Activated CD8-positive, alpha-beta memory T cell treated with anti-CD3 and anti-CD28 coated beads, Interleukin-2, amount 50 U/mL, for 1 hour (primary cell): ENCODE data around the gene LYRM4.

ENCODE experiments used
- DNase-seq: peaks from one replicate; pipeline ENCODE4 v3.0.0-alpha.2; 2020; ENCODE audit errors: extremely low read depth

Gene LYRM4

DNA sequence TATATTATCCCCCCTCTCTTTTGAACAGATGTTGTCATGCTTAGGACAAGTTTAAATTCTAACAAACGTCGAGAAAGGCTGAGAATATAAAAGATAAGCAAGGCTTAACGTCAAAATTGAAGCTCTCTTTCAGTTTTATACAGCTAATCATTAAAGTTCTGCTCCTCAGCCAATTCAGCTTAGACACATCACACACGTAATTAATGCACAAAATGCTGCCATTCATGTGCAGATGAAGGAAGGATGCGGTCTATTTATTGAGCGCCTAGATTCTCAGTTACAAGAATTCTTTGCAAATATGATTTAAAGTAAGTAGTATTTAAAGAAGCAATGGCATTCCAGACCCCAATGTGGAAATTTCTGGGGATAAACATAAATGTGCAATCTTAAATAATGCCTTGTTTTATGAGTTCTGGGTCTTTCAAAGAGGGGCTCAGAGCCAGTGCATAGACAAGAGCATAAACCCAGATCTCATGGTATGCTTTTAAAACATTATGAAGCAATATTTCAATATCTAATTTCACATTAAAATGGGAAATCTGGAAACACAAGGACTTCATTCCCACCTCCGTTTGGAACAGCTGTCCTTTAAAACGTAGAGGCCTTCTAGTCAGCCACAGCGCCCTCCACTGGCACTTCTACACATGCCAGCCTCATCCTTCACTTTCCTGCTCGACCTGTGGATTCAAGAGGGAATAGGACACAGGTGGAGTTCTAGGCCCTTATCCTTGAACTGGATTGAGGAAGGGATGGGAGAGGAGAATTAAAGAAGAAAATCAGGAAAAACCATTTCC lies 85.8 kb downstream of the LYRM4 start:
- DNase-seq, result no peak

DNA sequence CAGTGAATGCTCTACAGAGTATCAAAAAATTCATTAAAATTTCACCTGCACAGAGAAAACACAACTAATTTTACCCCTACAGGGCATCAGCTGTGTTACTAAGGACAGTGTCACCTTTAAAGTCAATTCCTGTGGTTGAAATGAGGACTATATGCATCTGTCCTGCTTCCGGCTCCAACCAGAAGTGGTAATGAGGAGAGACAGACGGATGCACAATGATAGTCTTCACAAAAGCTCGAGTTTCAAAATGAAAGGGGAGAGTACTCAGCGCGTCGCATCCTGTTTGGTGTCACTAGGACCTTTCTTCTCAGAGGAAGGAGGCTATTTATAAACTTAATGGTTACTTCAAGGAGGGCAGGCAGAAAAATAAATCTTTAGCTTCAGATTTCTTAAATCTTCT lies 86.5 kb downstream of the LYRM4 start:
- peak; percentile 13 for DNase-seq

DNA sequence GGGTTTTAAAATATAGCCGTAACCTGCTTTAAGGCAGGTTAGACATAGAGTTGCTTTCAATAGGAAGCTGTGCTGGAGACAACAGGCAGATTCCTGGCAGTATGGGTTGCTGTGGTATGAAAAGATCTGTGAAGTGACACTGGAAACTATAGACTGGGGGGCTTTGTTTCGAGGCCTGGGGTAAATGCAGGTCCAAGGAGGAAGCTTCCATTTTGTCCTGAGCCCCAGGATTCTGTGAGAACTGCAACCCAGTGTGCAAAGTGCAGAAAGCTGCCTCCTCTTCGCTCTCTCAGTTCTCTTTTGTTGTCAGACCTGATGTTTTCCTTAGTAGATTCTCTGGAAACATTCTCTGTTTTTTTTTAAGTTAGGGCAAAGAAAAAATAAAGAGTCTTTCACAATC lies 86.9 kb downstream of the LYRM4 start:
- no peak for DNase-seq

DNA sequence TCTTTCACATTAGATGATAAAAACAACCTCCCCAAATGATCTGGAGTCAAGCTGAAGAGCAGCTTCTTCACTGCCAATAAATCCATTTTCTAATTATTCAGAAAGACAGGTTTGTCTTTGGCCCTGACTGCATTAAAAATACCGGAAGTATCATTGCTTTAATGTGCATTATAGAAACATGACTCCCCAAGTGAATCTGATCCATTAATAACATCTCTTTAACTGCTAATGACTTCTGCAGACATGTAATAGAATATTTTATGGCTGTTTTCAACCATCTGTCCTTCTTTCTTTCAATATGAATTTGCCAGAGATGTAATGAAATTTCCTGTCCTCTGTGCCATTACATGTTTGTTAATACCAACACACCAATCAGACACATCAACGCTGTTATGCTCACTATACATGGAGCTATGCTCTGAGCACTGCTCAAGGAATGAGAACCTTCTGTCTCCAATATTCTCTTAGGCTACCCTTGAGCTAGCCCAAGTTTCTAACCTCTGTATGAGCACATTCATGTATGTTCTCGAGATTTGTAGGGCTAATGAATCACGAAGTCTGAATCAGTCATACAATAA lies 87.8 kb downstream of the LYRM4 start:
- DNase-seq, result no peak

DNA sequence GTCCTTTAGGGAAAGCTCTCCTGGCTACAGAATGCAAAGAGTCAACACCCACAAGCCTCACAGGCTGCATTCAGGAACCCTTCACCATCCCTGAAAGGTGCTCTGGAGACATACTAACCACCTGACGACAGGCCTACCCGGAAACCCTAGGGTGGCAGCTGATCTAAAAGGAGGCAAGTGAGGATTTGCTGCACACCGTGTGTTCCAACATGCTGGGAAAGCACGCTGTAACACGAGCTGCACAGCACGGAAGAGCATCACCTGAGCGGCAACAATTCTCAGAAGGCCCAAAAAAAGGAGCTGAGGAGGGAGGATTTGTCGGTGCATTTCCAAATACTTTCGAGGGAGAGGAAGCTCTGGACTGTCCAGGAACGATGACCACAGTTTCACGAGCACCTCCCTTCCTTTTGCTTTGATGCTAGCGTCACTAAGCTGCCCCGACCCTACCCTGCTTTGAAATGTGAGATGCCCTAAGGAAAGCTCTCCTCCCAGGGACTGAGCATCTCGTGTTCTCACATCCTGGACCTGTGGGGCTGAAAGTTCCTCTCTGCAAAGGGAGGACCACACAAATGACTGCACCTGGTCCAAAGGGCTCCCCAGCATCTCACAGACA lies 88.6 kb downstream of the LYRM4 start:
- no peak for DNase-seq

DNA sequence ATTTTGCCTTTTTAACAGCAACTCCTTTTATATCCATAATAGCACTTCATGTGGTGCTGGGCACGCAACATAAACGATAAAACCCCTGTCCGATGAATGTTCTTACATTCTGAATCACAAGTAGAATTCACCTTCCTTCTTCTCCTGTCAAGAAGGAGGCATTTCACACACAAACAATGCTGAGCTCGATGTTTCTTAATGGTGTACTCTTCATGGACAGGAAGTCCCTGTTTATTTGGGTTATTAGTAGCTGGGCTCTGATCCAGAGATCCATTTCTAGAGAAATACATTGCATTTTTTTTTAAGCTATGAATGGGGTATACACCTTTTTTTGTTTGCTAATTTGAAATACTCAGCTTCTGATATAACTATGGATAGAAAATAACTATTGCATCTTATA lies 93.2 kb downstream of the LYRM4 start:
- no peak for DNase-seq

DNA sequence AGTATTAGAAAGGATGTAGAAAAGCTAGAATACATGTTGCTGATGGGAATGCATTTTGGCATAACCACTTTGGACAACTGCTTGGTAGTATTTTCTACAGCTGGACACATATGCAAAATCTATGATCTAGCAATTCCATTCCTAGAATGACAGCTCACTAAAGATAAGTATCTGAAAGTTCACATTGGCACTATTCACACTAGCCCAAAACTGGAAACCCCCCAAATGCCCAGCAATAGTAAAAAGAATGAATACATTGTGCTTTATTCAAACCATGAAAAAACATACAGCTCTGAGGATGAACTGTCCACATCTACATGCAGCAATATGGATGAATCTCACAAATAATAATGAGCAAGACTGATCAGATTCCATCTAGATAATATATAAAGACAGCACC lies 96.7 kb downstream of the LYRM4 start:
- DNase-seq, result no peak

DNA sequence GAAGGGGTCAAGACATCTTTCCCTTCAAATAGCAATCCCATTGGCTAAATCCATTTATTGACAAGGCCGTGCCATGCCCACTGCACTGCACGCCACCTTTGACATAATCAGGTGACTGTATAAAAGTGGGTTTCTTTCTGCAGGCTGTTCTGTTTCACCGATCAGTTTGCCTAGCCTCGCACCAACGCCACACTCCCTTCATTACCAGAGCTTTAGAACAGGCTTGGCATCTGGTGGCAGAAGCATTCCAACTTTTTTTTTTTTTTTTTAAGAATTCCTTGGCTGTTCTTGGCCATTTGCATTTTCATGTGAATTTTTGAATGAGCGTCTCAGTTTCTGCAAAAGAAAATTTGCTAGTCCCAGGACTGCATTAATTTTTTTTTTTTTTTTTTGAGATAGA lies 97.5 kb downstream of the LYRM4 start:
- no peak for DNase-seq

DNA sequence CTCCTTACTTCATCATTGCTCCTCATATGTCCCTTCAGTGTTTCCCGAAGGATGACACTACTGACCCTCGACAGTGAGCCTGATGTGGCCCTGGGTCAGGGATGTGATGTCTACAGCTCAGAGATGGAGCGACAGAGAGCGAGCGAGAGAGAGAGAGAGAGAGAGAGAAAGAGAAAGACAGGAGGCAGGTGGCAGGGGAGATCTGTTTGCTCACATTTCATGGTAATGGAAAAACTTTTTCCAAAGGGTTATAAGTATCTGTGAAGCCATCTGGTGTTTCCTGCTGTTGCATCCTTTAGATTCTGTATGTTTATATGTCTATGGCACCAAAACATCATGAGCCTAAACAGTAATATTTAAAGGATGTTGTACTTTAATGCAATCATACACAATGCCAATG lies 98.4 kb downstream of the LYRM4 start:
- no peak for DNase-seq

DNA sequence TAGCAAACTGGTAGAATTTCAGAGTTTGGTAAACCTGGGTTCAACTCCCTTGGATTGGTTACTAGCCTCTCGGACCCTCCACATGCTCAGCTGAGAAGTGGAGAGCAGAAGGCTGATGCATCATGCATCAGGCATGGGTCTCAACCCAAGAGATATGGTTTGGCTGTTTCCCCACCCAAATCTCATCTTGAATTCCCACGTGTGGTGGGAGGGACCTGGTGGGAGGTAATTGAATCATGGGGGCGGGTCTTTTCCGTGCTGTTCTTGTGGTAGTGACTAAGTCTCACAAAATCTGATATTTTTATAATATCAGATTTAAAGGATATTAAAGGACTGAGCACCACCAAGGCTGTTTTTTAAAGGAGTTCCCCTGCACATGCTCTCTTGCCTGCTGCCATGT lies 100.5 kb downstream of the LYRM4 start:
- no peak for DNase-seq

DNA sequence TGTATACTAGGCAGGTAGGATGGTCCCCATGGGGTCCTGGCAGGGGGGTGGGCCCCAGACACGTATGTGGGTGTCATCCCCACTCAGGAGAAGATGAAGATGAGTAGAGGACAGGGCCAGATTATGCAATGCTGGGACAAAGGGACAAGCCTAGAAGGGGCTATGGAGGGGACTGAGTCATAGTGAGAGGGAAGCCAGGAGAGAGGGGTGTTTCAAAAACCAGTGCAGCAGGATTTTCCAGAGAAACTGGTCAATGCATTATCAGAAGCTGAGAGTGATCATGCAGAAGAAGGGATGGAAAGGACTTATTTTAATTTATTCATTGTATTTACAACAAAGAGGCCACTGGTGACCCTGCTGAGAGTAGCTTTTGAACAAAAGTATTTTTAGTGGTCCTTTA lies 101.6 kb downstream of the LYRM4 start:
- no peak for DNase-seq

DNA sequence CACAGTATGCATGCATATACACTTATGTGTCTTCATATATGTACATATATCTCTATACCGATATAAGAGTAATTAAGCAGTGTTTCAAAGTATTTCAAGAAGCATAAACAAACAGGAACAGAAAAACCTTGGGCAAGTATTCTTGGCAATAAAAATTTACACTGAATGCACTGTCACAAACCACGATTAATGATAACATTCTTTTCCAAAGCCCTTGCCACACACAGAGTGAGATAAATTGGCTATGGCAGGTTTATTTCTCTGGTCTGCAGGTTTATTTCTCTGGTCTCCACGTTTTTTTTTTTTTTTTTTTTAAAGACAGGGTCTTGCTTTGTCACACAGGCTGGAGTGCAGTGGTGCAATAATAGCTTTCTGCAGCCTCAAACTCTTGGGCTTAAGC lies 102.6 kb downstream of the LYRM4 start:
- DNase-seq, result no peak

DNA sequence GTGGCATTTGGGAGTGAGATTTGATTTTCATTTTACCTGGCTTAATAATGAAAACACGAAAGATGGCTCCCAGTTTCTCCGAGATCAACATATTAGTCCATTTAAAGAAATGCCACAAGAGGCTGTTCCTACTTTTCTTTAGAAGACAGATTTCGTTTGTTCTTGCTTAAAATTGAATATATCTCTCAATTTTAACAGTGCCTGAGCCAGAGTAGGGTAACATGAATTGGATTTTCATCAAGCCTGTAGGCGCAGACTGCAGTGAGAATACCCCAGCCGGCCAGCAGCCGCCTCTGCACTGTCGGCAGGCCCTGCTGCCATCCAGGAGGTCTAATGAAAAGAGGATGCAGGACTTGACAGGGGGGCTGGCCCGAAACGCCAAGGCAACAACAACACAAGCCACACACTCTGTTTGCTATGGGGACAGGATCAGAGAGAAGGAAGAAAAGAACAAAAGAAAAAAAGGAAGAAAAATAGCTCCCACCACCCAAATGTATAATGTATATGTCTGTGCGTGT lies 103.1 kb downstream of the LYRM4 start:
- no peak for DNase-seq

DNA sequence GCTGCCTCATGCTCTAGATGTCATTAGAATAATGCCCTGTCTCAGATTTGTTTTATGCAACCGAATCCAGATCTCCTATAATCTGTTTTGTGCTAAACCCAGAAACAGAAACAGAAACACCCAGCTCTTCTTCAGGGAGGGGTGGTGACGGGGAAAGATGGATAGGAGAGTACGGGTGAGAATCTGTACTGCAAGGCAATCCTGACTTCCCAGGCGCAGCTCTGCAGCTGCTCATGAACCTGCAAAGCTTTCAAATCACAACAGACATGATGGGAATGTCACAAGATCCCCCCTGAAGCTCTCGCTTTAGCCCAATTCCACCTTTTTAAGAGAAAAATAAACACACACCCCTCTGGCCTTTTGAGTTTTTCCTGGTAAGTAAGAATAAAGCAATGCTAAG lies 104.1 kb downstream of the LYRM4 start:
- no peak for DNase-seq

DNA sequence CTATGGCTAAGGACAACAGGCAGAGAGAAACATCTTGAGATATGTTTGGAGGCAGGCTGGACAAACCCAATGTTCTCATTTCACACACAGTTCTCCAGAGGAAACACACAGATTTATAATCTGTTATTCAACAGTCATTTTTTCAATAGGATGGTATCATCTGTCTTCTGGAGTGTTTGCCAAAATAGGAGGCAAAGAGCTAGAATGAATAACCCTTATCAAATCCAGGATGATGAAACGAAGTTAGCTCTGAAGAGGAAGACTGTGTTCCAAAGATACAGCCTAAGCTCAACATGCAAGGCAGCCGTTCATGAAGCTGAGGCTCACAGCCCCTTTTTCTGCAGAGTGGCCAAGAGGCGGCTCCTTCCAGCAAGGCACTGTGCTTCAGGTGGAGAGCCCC lies 104.8 kb downstream of the LYRM4 start:
- no peak for DNase-seq

DNA sequence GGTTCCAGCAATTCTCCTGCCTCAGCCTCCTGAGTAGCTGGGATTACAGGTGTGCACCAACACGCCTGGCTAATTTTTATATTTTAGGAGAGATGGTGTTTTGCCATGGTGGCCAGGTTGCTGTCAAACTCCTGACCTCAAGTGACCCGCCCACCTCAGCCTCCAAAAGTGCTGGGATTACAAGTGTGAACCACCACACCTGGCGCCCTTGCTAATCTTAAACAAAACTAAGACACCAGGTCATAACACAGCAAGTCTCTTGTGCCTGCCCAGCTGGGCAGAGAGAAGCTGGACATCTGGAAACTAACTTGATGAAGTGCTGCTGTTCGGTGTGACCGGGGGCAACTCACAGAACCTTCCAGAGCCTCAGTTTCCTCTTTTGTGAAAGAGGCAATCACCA lies 107.6 kb downstream of the LYRM4 start:
- no peak for DNase-seq

DNA sequence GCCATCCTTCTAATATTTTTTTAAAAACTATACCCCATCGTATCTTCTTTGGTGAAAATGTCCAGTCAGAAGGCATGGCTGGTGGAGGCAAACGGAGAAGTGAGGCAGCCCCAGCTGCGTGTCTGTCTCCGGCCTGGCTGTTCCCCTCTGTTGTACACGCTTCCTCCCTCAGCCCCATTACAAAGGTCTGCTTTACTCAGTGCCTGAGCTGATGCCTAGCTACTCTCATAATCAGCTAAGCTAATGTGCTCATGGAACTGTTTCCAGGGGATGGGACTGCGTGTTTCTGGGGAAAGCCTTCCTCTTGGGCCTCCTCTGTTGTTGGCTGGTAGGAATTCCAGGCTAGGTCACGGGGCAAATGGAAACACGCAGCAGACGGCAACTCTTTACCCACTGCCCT lies 108.3 kb downstream of the LYRM4 start:
- DNase-seq, result no peak

DNA sequence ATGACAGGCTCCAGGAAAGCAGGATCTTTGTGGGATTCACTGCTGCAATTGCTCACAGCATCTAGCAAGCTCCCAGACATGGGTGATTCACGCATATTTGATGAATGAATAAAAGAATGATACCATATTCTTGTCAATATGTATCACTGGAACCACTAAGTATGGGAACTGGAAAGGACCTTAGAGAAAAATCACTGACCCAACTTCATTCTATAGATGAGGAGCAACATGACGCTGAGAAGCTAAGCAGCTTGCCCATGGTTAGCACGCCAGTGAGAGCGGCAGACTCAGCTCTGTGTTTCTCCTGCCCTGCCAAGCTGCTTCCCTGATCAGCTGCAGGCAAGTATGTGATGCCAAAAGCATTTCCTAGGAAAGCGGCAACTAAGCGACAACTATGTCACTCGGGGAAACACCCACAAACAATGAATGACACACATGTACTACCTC lies 108.8 kb downstream of the LYRM4 start:
- DNase-seq, result no peak

DNA sequence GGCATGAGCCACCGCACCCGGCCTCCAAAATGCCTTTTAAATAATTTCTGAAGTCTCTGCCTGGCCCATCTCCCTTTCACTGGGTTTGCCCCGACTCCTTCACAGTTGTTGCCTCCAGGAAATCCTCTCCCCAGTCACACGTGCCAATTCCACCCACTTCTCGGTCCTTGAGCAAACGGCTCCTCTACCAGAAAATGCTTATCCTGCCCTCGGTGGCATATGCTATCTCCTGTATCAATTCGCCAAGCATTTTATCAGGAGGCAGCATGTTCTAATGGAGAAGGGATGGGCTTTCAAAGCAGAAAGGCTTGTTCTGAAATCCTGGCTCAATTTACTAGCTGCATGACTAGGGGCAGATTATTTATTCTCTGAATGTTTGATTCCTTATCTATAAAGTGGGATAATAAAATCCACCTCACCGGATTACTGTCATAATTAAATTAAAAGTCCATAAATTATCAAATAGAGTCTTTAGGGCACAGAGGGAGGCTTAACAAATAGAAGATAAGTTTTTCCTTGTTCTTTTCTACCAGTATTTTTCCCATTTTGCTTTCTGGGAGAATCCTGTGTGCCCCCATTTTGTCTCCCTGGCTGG lies 109.3 kb downstream of the LYRM4 start:
- no peak for DNase-seq

DNA sequence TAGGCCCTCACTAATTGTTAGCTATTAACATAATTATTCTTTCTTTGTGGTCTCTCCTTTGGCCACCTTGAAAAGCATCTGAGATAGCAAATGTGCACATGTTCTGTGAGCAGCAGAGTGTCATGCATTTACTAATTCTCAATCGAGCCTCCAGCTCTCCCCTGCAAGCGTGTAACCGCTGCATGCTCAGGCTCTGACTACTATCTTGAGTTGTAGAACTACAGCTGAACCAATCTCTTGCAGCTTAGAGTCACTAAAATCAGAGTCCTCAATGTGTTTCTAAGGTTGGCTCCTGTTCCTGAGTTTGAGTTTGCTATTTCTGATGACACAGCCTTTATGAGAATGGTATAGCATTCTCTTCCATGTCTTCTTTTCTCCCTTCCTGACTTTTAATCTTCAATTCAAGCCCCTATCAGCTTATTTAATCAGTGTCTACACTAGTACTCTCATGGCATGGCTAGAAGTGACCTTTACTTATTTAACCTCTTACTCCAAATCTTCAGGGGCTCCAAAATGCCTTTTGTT lies 110.1 kb downstream of the LYRM4 start:
- DNase-seq, result no peak

DNA sequence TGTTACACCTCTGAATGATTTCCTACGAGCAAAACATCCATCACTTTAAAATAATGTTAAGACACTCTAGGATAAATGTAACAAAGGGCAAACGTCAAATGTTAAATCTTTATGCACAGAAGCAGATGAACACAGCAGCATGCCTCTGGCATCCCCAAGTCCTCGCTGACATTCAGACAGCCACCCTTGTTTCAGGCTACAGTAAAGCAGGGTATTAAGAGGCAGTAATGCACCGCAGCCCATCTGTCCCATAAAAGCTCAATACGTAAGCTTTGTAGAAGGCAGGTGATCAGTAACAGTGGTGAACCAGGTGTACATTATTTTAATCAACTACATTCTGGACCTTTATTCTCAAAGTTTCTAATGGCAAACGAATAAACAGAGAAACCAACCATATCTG lies 110.9 kb downstream of the LYRM4 start:
- no peak for DNase-seq

DNA sequence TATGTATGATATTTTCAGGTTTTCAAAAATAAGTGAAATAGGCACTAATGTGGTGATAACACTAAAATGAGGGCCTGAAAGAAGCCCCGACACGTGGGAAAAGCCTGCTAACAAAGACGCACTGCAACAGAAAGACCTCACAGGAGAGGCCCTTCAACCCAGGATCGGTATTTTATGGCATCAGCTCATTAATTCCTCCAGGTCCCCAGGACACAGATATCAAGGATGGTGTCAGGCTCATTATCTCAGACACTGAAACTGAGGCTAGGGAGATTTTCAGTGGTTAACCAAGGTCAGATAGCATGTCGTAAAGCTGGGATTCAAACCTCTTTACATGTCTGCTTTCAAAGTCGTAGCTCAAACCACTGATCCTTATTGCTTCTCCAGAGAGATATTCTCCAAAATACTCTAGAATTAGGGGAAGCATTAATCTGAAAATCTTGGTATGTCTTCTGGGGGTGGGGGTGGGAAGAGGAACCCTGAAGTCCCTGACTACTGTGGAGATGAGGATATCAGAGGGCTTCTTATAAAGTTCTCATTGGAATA lies 111.5 kb downstream of the LYRM4 start:
- no peak for DNase-seq
